Adipocyte (in vitro differentiated cells): ENCODE results near the gene USH2A.

Experiments
- DNase-seq: peaks from one replicate; pipeline ENCODE4 v3.0.0-alpha.2; 2015; ENCODE audit warnings: low read depth
- H3K27me3 ChIP-seq: replicated peaks from 2 replicates; pipeline ENCODE4 v1.7.0; 2013; ENCODE audit warnings: mild to moderate bottlenecking, low read length, moderate library complexity; ENCODE audit not compliant: control insufficient read depth, insufficient read depth
- H3K36me3 ChIP-seq: 2 replicates; pipeline ENCODE4 v1.7.0; 2013; ENCODE audit warnings: low read length, mild to moderate bottlenecking, moderate library complexity; ENCODE audit not compliant: control insufficient read depth, insufficient read depth, severe bottlenecking
- H3K4me1 ChIP-seq: 2 replicates; pipeline ENCODE4 v1.7.0; 2013; ENCODE audit warnings: mild to moderate bottlenecking, low read length, moderate library complexity; ENCODE audit not compliant: control insufficient read depth, insufficient read depth
- H3K4me3 ChIP-seq: 2 replicates; pipeline ENCODE4 v1.7.0; 2013; ENCODE audit warnings: mild to moderate bottlenecking, low read length, moderate library complexity
- H3K9ac ChIP-seq: 2 replicates; pipeline ENCODE4 v1.7.0; 2013; ENCODE audit warnings: mild to moderate bottlenecking, low read length, moderate library complexity
- H3K9me3 ChIP-seq: 2 replicates; pipeline ENCODE4 v1.7.0; 2013; ENCODE audit warnings: mild to moderate bottlenecking, low read length, moderate library complexity; ENCODE audit not compliant: control insufficient read depth

The USH2A gene

GRCh38 chr1:215992620-215993019, 430.6 kb downstream of the USH2A start:
- peak; percentile 72 for DNase-seq
- Histone ChIP-seq H3K9ac (no peak overlapping the region), H3K4me1 (peaks cover 6% of the 10 kb centered on the region), H3K27me3 (no peaks in the 10 kb centered on the region), H3K36me3 (no peaks in the 10 kb centered on the region), H3K9me3 (no peaks in the 10 kb centered on the region), H3K4me3 (no peak overlapping the region)

GRCh38 chr1:215987092-215987875, 436.0 kb downstream of the USH2A start:
- H3K9me3 ChIP-seq, result no peaks in the 10 kb centered on the region
- no peak overlapping the region for H3K4me3 ChIP-seq
- H3K4me1 ChIP-seq, result peaks cover 3% of the 10 kb centered on the region
- no peaks in the 10 kb centered on the region for H3K27me3 ChIP-seq
- H3K36me3 ChIP-seq, result no peaks in the 10 kb centered on the region
- H3K9ac ChIP-seq, result no peak overlapping the region
- no peak for DNase-seq

GRCh38 chr1:215986401-215986800, 436.8 kb downstream of the USH2A start:
- H3K4me3 ChIP-seq, result no peak overlapping the region
- H3K27me3 ChIP-seq, result no peaks in the 10 kb centered on the region
- no peak overlapping the region for H3K9ac ChIP-seq
- no peaks in the 10 kb centered on the region for H3K36me3 ChIP-seq
- DNase-seq, result peak; percentile 33
- H3K4me1 ChIP-seq, result peaks cover 3% of the 10 kb centered on the region
- H3K9me3 ChIP-seq, result peaks cover 5% of the 10 kb centered on the region

- H3K36me3 ChIP-seq, result no peaks in the 10 kb centered on the region
- H3K4me3 ChIP-seq, result no peak overlapping the region
- H3K27me3 ChIP-seq, result no peaks in the 10 kb centered on the region
- no peak for DNase-seq
- H3K4me1 ChIP-seq, result peaks cover 3% of the 10 kb centered on the region
- H3K9me3 ChIP-seq, result peaks cover 14% of the 10 kb centered on the region
- no peak overlapping the region for H3K9ac ChIP-seq
Measured at GRCh38 chr1:215983680-215984079, 439.6 kb downstream of the USH2A start.

GRCh38 chr1:215971793-215972441, 451.3 kb downstream of the USH2A start:
- no peak for DNase-seq
- no peaks in the 10 kb centered on the region for H3K9me3 ChIP-seq
- no peaks in the 10 kb centered on the region for H3K4me1 ChIP-seq
- H3K36me3 ChIP-seq, result no peaks in the 10 kb centered on the region
- no peak overlapping the region for H3K9ac ChIP-seq
- H3K27me3 ChIP-seq, result no peaks in the 10 kb centered on the region
- no peak overlapping the region for H3K4me3 ChIP-seq

- H3K9ac ChIP-seq, result no peak overlapping the region
- no peak overlapping the region for H3K4me3 ChIP-seq
- H3K27me3 ChIP-seq, result no peaks in the 10 kb centered on the region
- no peak for DNase-seq
- no peaks in the 10 kb centered on the region for H3K9me3 ChIP-seq
- no peaks in the 10 kb centered on the region for H3K4me1 ChIP-seq
- H3K36me3 ChIP-seq, result no peaks in the 10 kb centered on the region
Measured at GRCh38 chr1:215970406-215970805, 452.8 kb downstream of the USH2A start.

- Histone ChIP-seq H3K4me3 (no peak overlapping the region), H3K4me1 (no peaks in the 10 kb centered on the region), H3K27me3 (no peaks in the 10 kb centered on the region), H3K36me3 (no peaks in the 10 kb centered on the region), H3K9me3 (no peaks in the 10 kb centered on the region), H3K9ac (no peak overlapping the region)
- no peak for DNase-seq
Measured at GRCh38 chr1:215963621-215964020, 459.6 kb downstream of the USH2A start.

GRCh38 chr1:215963040-215963439, 460.2 kb downstream of the USH2A start:
- no peak overlapping the region for H3K9ac ChIP-seq
- H3K9me3 ChIP-seq, result no peaks in the 10 kb centered on the region
- no peak overlapping the region for H3K4me3 ChIP-seq
- DNase-seq, result no peak
- H3K27me3 ChIP-seq, result no peaks in the 10 kb centered on the region
- no peaks in the 10 kb centered on the region for H3K36me3 ChIP-seq
- no peaks in the 10 kb centered on the region for H3K4me1 ChIP-seq

GRCh38 chr1:215958841-215959240, 464.4 kb downstream of the USH2A start:
- Histone ChIP-seq H3K9me3 (no peaks in the 10 kb centered on the region), H3K4me3 (no peak overlapping the region), H3K36me3 (no peaks in the 10 kb centered on the region), H3K4me1 (peaks cover 9% of the 10 kb centered on the region), H3K27me3 (no peaks in the 10 kb centered on the region), H3K9ac (no peak overlapping the region)
- DNase-seq, result peak; percentile 9

- Histone ChIP-seq H3K4me3 (peak overlapping the region; percentile 70), H3K9ac (no peak overlapping the region), H3K36me3 (no peaks in the 10 kb centered on the region), H3K27me3 (no peaks in the 10 kb centered on the region), H3K4me1 (peaks cover 9% of the 10 kb centered on the region), H3K9me3 (no peaks in the 10 kb centered on the region)
- no peak for DNase-seq
Measured at GRCh38 chr1:215957663-215958062, 465.6 kb downstream of the USH2A start.

- H3K36me3 ChIP-seq, result no peaks in the 10 kb centered on the region
- no peaks in the 10 kb centered on the region for H3K4me1 ChIP-seq
- no peak overlapping the region for H3K9ac ChIP-seq
- H3K4me3 ChIP-seq, result no peak overlapping the region
- DNase-seq, result no peak
- H3K9me3 ChIP-seq, result no peaks in the 10 kb centered on the region
- no peaks in the 10 kb centered on the region for H3K27me3 ChIP-seq
Measured at GRCh38 chr1:215932558-215932957, 490.7 kb downstream of the USH2A start.
